GM10266 (cell line): ENCODE results near the gene OR1J2.

Source experiments
- DNase-seq: peaks from one replicate; pipeline ENCODE4 v3.0.0; 2012; ENCODE audit errors: extremely low spot score
- CTCF ChIP-seq: IDR thresholded peaks from 2 replicates; pipeline ENCODE4 v1.5.1; 2012; ENCODE audit warnings: mild to moderate bottlenecking, low read depth; ENCODE audit not compliant: control insufficient read depth, insufficient read depth; ENCODE audit errors: missing control alignments

OR1J2 gene

GRCh38 chr9:122551371-122551770, 40.8 kb downstream of the OR1J2 start:
- no peak for DNase-seq
- TF ChIP-seq CTCF = no peak

GRCh38 chr9:122552812-122553211, 42.2 kb downstream of the OR1J2 start, which contains the start of gene OR1N2:
TSS of gene OR1N2 (plus strand) at chr9:122553112. CDS start at chr9:122553212, 100 bp downstream.
- TF ChIP-seq CTCF = no peak
- DNase-seq = no peak
